HepG2 (cell line): Measurements from ENCODE around the gene ECD. TPM values are rescaled to one million over a fixed set of nuclear protein-coding genes. Genes with fewer than 3 reads are reported as not detected.

Experiments used
- ARNTL ChIP-seq: sonication (generic); formaldehyde crosslinking; IDR thresholded peaks from 2 replicates; pipeline ENCODE4 v1.4.0; 2020; ENCODE audit warnings: mild to moderate bottlenecking, missing genetic modification reagents
- CBX5 ChIP-seq: sonication (generic); formaldehyde crosslinking; IDR thresholded peaks from 2 replicates; pipeline ENCODE4 v1.4.0; 2020; ENCODE audit warnings: missing genetic modification reagents, borderline replicate concordance
- FLYWCH1 ChIP-seq: sonication (generic); formaldehyde crosslinking; IDR thresholded peaks from 2 replicates; pipeline ENCODE4 v1.8.1; 2023; ENCODE audit warnings: mild to moderate bottlenecking, missing genetic modification reagents
- MED1 ChIP-seq: sonication (generic); formaldehyde crosslinking; IDR thresholded peaks from 2 replicates; pipeline ENCODE4 v1.4.0; 2020; ENCODE audit warnings: missing genetic modification reagents
- PHF20 ChIP-seq: sonication (generic); formaldehyde crosslinking; IDR thresholded peaks from 2 replicates; pipeline ENCODE4 v1.5.0; 2020; ENCODE audit warnings: mild to moderate bottlenecking, missing genetic modification reagents
- PTBP1 ChIP-seq: fragments of 200-400 bp; formaldehyde crosslinking; IDR thresholded peaks from 2 replicates; pipeline ENCODE4 v1.6.1; 2018; ENCODE audit warnings: low read length, low read depth; ENCODE audit not compliant: poor library complexity, severe bottlenecking
- SIN3B ChIP-seq: fragments of 150-350 bp; IDR thresholded peaks from 2 replicates; pipeline ENCODE4 v1.6.1; 2014; ENCODE audit warnings: low read length
- TOE1 ChIP-seq: sonication (generic); formaldehyde crosslinking; IDR thresholded peaks from 2 replicates; pipeline ENCODE4 v1.4.0; 2020; ENCODE audit warnings: mild to moderate bottlenecking, missing genetic modification reagents
- TRIM24 ChIP-seq: sonication (generic); formaldehyde crosslinking; IDR thresholded peaks from 2 replicates; pipeline ENCODE4 v1.8.0; 2022; ENCODE audit warnings: mild to moderate bottlenecking, missing genetic modification reagents
- ZZZ3 ChIP-seq: sonication (generic); formaldehyde crosslinking; IDR thresholded peaks from 2 replicates; pipeline ENCODE4 v1.4.0; 2020; ENCODE audit warnings: missing genetic modification reagents, mild to moderate bottlenecking, borderline replicate concordance
- polyA plus RNA-seq, 8 experiments: library from polyadenylated mRNA; depleted of rRNA in 3 of 8; stranded (reverse) in 7 of 8; unstranded in 1 of 8; fragments of >200 nt; fragmentation: Illumina TruSeq in 4 of 8; extraction: Trizol in 4 of 8; gene quantifications; 2 replicates each; pipeline versions ENCODE4 v1.2.1 to v1.2.3, GENCODE V29; 2011 to 2016; ENCODE audit warnings: low read depth in 4 of 8, missing spikeins in 1 of 8, mixed read lengths in 1 of 8; ENCODE audit not compliant: insufficient read depth in 1 of 8
- total RNA-seq, 5 experiments: library from RNA; depleted of rRNA; stranded (reverse); fragments of >200 nt; fragmentation: Illumina TruSeq; extraction: Trizol; gene quantifications; 2 replicates each; pipeline ENCODE4 v1.2.3, GENCODE V29; 2016; ENCODE audit warnings: low read depth in 1 of 5
- TF ChIP-seq, protein P1 (sequence below): sonication (generic); formaldehyde crosslinking; IDR thresholded peaks from 2 replicates; pipeline ENCODE4 v1.5.1; 2020; ENCODE audit warnings: mild to moderate bottlenecking, missing genetic modification reagents, borderline replicate concordance
- TF ChIP-seq, protein P2 (sequence below): sonication (generic); formaldehyde crosslinking; IDR thresholded peaks from 2 replicates; pipeline ENCODE4 v1.4.0; 2020; ENCODE audit warnings: mild to moderate bottlenecking, missing genetic modification reagents
- TF ChIP-seq, protein P3 (sequence below): IDR thresholded peaks from 2 replicates; pipeline ENCODE4 v1.6.1; 2018; ENCODE audit warnings: missing genetic modification reagents
- TF ChIP-seq, protein P4 (sequence below): sonication (generic); formaldehyde crosslinking; IDR thresholded peaks from 2 replicates; pipeline ENCODE4 v1.8.0; 2023; ENCODE audit warnings: mild to moderate bottlenecking, missing genetic modification reagents
- TF ChIP-seq, protein P5 (sequence below): sonication (generic); formaldehyde crosslinking; IDR thresholded peaks from 2 replicates; pipeline ENCODE4 v1.9.0; 2021; ENCODE audit warnings: mild to moderate bottlenecking, missing genetic modification reagents
- TF ChIP-seq, protein P6 (sequence below): sonication (generic); formaldehyde crosslinking; IDR thresholded peaks from 2 replicates; pipeline ENCODE4 v1.4.0; 2020; ENCODE audit warnings: mild to moderate bottlenecking, low read depth, missing genetic modification reagents

Gene ECD
- total and polyA plus RNA-seq, 2 of the 13 experiments (the other 11 are each of a cell fraction or from before 2014, with no cell fraction given): 21.5 to 27.6 TPM

DNA sequence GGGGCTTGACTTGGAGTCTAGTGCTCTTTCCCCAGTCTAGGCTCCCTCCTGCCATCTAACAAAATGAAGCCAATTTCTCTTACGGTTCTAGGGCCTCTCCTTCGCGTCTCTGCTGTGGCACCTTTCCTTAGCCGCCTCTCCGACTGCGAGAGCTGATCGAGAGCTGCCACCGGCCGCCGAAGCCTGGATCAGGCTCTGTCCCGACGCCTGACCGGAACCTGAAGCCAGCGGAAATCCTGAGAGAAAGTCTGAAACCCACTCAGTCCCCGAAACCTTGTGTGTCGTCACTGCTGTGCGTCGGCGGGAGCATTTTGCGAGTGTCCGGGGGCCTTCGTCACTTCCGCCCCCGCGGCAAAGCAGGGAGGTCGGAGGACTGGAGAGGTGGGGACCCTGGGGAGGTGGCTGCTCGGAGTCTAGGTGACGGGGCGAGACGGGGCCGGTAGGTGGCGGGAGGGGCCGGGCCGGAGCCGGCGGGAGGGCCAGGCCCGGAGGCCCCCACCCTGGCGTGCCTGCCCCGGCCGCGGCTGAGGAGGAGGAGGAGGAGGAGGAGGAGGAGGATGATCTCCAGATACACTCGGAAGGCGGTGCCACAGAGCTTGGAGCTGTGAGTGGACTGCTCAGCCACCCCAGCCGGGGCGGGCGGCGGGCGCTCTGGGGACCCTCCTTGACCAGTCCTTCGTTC, at the start of gene ECD, which contains the start of gene FAM149B1 (continued):
- TF ChIP-seq, protein P1, sequence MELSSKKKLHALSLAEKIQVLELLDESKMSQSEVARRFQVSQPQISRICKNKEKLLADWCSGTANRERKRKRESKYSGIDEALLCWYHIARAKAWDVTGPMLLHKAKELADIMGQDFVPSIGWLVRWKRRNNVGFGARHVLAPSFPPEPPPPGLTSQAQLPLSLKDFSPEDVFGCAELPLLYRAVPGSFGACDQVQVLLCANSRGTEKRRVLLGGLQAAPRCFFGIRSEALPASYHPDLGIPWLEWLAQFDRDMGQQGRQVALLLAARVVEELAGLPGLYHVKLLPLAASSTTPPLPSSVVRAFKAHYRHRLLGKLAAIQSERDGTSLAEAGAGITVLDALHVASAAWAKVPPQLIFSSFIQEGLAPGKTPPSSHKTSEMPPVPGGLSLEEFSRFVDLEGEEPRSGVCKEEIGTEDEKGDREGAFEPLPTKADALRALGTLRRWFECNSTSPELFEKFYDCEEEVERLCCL (CRISPR knock-in tag): peak; percentile 51; the same call in 1 of the 2 replicates
- TF ChIP-seq, protein P2, sequence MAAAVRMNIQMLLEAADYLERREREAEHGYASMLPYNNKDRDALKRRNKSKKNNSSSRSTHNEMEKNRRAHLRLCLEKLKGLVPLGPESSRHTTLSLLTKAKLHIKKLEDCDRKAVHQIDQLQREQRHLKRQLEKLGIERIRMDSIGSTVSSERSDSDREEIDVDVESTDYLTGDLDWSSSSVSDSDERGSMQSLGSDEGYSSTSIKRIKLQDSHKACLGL (CRISPR knock-in tag): peak; percentile 52; the same call in 1 of the 2 replicates
- TF ChIP-seq PTBP1 (peak; percentile 40), FLYWCH1 (CRISPR knock-in tag) (0 out of 2 replicates have a peak, but pooled peaks have one; percentile 43), MED1 (peak; percentile 86), TOE1 (CRISPR knock-in tag) (no peak), SIN3B (peak; percentile 93), CBX5 (CRISPR knock-in tag) (peak; percentile 82; the same call in 1 of the 2 replicates), PHF20 (peak; percentile 99), ARNTL (no peak), TRIM24 (no peak), ZZZ3 (peak; percentile 91; the same call in 1 of the 2 replicates)
- TF ChIP-seq, protein P3, sequence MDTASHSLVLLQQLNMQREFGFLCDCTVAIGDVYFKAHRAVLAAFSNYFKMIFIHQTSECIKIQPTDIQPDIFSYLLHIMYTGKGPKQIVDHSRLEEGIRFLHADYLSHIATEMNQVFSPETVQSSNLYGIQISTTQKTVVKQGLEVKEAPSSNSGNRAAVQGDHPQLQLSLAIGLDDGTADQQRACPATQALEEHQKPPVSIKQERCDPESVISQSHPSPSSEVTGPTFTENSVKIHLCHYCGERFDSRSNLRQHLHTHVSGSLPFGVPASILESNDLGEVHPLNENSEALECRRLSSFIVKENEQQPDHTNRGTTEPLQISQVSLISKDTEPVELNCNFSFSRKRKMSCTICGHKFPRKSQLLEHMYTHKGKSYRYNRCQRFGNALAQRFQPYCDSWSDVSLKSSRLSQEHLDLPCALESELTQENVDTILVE (CRISPR knock-in tag): peak; percentile 97
- TF ChIP-seq, protein P4, sequence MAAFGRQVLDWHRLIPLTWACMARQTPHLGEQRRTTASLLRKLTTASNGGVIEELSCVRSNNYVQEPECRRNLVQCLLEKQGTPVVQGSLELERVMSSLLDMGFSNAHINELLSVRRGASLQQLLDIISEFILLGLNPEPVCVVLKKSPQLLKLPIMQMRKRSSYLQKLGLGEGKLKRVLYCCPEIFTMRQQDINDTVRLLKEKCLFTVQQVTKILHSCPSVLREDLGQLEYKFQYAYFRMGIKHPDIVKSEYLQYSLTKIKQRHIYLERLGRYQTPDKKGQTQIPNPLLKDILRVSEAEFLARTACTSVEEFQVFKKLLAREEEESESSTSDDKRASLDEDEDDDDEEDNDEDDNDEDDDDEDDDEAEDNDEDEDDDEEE (CRISPR knock-in tag): peak; percentile 85; the same call in 1 of the 2 replicates
- TF ChIP-seq, protein P5, sequence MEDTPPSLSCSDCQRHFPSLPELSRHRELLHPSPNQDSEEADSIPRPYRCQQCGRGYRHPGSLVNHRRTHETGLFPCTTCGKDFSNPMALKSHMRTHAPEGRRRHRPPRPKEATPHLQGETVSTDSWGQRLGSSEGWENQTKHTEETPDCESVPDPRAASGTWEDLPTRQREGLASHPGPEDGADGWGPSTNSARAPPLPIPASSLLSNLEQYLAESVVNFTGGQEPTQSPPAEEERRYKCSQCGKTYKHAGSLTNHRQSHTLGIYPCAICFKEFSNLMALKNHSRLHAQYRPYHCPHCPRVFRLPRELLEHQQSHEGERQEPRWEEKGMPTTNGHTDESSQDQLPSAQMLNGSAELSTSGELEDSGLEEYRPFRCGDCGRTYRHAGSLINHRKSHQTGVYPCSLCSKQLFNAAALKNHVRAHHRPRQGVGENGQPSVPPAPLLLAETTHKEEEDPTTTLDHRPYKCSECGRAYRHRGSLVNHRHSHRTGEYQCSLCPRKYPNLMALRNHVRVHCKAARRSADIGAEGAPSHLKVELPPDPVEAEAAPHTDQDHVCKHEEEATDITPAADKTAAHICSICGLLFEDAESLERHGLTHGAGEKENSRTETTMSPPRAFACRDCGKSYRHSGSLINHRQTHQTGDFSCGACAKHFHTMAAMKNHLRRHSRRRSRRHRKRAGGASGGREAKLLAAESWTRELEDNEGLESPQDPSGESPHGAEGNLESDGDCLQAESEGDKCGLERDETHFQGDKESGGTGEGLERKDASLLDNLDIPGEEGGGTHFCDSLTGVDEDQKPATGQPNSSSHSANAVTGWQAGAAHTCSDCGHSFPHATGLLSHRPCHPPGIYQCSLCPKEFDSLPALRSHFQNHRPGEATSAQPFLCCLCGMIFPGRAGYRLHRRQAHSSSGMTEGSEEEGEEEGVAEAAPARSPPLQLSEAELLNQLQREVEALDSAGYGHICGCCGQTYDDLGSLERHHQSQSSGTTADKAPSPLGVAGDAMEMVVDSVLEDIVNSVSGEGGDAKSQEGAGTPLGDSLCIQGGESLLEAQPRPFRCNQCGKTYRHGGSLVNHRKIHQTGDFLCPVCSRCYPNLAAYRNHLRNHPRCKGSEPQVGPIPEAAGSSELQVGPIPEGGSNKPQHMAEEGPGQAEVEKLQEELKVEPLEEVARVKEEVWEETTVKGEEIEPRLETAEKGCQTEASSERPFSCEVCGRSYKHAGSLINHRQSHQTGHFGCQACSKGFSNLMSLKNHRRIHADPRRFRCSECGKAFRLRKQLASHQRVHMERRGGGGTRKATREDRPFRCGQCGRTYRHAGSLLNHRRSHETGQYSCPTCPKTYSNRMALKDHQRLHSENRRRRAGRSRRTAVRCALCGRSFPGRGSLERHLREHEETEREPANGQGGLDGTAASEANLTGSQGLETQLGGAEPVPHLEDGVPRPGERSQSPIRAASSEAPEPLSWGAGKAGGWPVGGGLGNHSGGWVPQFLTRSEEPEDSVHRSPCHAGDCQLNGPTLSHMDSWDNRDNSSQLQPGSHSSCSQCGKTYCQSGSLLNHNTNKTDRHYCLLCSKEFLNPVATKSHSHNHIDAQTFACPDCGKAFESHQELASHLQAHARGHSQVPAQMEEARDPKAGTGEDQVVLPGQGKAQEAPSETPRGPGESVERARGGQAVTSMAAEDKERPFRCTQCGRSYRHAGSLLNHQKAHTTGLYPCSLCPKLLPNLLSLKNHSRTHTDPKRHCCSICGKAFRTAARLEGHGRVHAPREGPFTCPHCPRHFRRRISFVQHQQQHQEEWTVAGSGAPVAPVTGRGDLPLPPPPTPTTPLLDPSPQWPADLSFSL (CRISPR knock-in tag): no peak
- TF ChIP-seq, protein P6, sequence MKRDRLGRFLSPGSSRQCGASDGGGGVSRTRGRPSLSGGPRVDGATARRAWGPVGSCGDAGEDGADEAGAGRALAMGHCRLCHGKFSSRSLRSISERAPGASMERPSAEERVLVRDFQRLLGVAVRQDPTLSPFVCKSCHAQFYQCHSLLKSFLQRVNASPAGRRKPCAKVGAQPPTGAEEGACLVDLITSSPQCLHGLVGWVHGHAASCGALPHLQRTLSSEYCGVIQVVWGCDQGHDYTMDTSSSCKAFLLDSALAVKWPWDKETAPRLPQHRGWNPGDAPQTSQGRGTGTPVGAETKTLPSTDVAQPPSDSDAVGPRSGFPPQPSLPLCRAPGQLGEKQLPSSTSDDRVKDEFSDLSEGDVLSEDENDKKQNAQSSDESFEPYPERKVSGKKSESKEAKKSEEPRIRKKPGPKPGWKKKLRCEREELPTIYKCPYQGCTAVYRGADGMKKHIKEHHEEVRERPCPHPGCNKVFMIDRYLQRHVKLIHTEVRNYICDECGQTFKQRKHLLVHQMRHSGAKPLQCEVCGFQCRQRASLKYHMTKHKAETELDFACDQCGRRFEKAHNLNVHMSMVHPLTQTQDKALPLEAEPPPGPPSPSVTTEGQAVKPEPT (CRISPR knock-in tag): no peak
